ENCODE data around the gene DAZL. TPM values are rescaled to one million over a fixed set of nuclear protein-coding genes. Genes with fewer than 3 reads are reported as not detected.

Gene DAZL
- polyA plus RNA-seq, 1 of the 3 experiments (the other 2 are of a cell fraction), result not detected

DNA sequence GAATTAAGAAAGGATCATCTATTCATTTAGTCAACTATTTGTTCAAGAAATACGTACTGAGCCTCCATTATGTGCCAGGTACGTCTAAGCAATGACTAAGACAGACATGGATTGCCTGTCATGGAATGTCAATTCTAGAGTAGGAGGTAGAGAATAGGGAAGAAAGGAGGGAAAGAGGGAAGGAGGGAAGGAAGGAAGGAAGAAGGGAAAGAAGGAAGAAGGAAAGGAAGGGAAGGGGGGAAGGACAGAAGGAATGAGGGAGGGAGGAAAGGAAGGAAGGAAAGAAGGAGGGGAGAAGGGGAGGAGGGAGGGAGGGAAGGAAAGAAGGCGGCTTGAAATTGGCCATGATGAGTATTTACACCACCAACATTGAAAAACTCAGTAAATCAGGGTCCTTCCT, 52.5 kb downstream of the DAZL start (continued):
- TF ChIP-seq, protein P1, sequence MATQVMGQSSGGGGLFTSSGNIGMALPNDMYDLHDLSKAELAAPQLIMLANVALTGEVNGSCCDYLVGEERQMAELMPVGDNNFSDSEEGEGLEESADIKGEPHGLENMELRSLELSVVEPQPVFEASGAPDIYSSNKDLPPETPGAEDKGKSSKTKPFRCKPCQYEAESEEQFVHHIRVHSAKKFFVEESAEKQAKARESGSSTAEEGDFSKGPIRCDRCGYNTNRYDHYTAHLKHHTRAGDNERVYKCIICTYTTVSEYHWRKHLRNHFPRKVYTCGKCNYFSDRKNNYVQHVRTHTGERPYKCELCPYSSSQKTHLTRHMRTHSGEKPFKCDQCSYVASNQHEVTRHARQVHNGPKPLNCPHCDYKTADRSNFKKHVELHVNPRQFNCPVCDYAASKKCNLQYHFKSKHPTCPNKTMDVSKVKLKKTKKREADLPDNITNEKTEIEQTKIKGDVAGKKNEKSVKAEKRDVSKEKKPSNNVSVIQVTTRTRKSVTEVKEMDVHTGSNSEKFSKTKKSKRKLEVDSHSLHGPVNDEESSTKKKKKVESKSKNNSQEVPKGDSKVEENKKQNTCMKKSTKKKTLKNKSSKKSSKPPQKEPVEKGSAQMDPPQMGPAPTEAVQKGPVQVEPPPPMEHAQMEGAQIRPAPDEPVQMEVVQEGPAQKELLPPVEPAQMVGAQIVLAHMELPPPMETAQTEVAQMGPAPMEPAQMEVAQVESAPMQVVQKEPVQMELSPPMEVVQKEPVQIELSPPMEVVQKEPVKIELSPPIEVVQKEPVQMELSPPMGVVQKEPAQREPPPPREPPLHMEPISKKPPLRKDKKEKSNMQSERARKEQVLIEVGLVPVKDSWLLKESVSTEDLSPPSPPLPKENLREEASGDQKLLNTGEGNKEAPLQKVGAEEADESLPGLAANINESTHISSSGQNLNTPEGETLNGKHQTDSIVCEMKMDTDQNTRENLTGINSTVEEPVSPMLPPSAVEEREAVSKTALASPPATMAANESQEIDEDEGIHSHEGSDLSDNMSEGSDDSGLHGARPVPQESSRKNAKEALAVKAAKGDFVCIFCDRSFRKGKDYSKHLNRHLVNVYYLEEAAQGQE (IDR thresholded peaks at IDR 0.05; ENCODE audit: low read depth, low read length), result no peak
- TF ChIP-seq POLR2AphosphoS5 (IDR thresholded peaks at IDR 0.05; ENCODE audit: low read depth, low read length) (no peak), MXI1 (IDR thresholded peaks at IDR 0.05; ENCODE audit: low read depth, low read length) (no peak), RCOR1 (IDR thresholded peaks at IDR 0.05; ENCODE audit: low read length) (no peak), GABPA (IDR thresholded peaks at IDR 0.05; ENCODE audit: low read depth) (no peak), EZH2phosphoT487 (IDR thresholded peaks at IDR 0.05; ENCODE audit: borderline replicate concordance, low read depth) (no peak), USF2 (IDR thresholded peaks at IDR 0.05; ENCODE audit: borderline replicate concordance, low read depth, low read length) (no peak), RAD21 (IDR thresholded peaks at IDR 0.05; ENCODE audit: low read length) (no peak), MEF2A (IDR thresholded peaks at IDR 0.05; ENCODE audit: borderline replicate concordance, low read depth) (no peak)

- H3F3A ChIP-seq (replicated peaks; ENCODE audit: insufficient read depth), result no peaks in the 10 kb centered on the region
- no peak overlapping the region for H3K4me3 ChIP-seq (ENCODE audit: low read depth in 2 of 2, low read length in 1 of 2)
- no peak overlapping the region for H3K4me2 ChIP-seq
- 81% methylated on average over 4 of the region's 4 CpGs for WGBS (ENCODE audit: low lambda C conversion rate)
- no peak for DNase-seq
- H3K4me1 ChIP-seq (ENCODE audit: control insufficient read depth in 1 of 2, insufficient read depth in 2 of 2, low read depth in 1 of 2, low read length in 1 of 2), result peaks cover 0 to 7% of the 10 kb centered on the region in 2 experiments; a peak in 2 of 4 replicates
- H3K9me2 ChIP-seq, result no peaks in the 10 kb centered on the region
- no peaks in the 10 kb centered on the region for H3K9me3 ChIP-seq
- H3K27me3 ChIP-seq (ENCODE audit: insufficient read depth), result no peaks in the 10 kb centered on the region
- no peak overlapping the region for H3K27ac ChIP-seq (ENCODE audit: low read depth in 2 of 2, low read length in 1 of 2)
- H4K20me1 ChIP-seq (ENCODE audit: insufficient read depth), result no peaks in the 10 kb centered on the region
- no peaks in the 10 kb centered on the region for H3K36me3 ChIP-seq (replicated peaks in 1 of 2; ENCODE audit: control insufficient read depth in 1 of 2, insufficient read depth in 2 of 2, low read length in 1 of 2)
- ChIA-PET CTCF (interaction anchor here (0.7 to 3.2 kb wide), 15 partner anchors 9 to 312 kb away, joined by 3 to 88 read pairs (median 7); partner anchors contain the start of gene RFTN1), POLR2A (interaction anchor here (1.3 to 1.8 kb wide), 2 partner anchors 35 to 261 kb away, joined by 3 to 13 read pairs; no protein-coding TSS in a partner anchor)
- no peak overlapping the region for H3K9ac ChIP-seq
- TF ChIP-seq EP300 (IDR thresholded peaks at IDR 0.05; ENCODE audit: borderline replicate concordance in 1 of 2, low read depth in 1 of 2, low read length in 1 of 2) (no peak), RCOR1 (IDR thresholded peaks at IDR 0.05; ENCODE audit: low read length) (no peak), SIN3A (IDR thresholded peaks at IDR 0.05; ENCODE audit: borderline replicate concordance, low read depth, low read length) (no peak), EZH2phosphoT487 (IDR thresholded peaks at IDR 0.05; ENCODE audit: borderline replicate concordance, low read depth) (no peak), SMC3 (IDR thresholded peaks at IDR 0.05; ENCODE audit: low read depth, low read length) (no peak), FOXM1 (IDR thresholded peaks at IDR 0.05; ENCODE audit: low read depth) (no peak), IRF3 (IDR thresholded peaks at IDR 0.05; ENCODE audit: low read depth, low read length) (no peak), USF1 (IDR thresholded peaks at IDR 0.05; ENCODE audit: borderline replicate concordance, low read depth) (no peak), NRF1 (IDR thresholded peaks at IDR 0.05; ENCODE audit: low read depth, low read length) (no peak), RAD21 (IDR thresholded peaks at IDR 0.05; ENCODE audit: low read length) (no peak)
- TF ChIP-seq, protein P2, sequence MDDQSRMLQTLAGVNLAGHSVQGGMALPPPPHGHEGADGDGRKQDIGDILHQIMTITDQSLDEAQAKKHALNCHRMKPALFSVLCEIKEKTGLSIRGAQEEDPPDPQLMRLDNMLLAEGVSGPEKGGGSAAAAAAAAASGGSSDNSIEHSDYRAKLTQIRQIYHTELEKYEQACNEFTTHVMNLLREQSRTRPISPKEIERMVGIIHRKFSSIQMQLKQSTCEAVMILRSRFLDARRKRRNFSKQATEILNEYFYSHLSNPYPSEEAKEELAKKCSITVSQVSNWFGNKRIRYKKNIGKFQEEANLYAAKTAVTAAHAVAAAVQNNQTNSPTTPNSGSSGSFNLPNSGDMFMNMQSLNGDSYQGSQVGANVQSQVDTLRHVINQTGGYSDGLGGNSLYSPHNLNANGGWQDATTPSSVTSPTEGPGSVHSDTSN (IDR thresholded peaks at IDR 0.05), result no peak
- TF ChIP-seq, protein P3, sequence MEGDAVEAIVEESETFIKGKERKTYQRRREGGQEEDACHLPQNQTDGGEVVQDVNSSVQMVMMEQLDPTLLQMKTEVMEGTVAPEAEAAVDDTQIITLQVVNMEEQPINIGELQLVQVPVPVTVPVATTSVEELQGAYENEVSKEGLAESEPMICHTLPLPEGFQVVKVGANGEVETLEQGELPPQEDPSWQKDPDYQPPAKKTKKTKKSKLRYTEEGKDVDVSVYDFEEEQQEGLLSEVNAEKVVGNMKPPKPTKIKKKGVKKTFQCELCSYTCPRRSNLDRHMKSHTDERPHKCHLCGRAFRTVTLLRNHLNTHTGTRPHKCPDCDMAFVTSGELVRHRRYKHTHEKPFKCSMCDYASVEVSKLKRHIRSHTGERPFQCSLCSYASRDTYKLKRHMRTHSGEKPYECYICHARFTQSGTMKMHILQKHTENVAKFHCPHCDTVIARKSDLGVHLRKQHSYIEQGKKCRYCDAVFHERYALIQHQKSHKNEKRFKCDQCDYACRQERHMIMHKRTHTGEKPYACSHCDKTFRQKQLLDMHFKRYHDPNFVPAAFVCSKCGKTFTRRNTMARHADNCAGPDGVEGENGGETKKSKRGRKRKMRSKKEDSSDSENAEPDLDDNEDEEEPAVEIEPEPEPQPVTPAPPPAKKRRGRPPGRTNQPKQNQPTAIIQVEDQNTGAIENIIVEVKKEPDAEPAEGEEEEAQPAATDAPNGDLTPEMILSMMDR (IDR thresholded peaks at IDR 0.05), result no peak
- TF ChIP-seq, protein P4, sequence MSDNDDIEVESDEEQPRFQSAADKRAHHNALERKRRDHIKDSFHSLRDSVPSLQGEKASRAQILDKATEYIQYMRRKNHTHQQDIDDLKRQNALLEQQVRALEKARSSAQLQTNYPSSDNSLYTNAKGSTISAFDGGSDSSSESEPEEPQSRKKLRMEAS (IDR thresholded peaks at IDR 0.05; ENCODE audit: low read depth), result no peak
- H2AFZ ChIP-seq (ENCODE audit: low read depth), result peak overlapping the region; percentile 91
- no peaks in the 10 kb centered on the region for H3K79me2 ChIP-seq (ENCODE audit: insufficient read depth)
Observed at GRCh38 chr3:16551342-16551976, 53.8 kb downstream of the DAZL start.

Data from SK-N-SH (cell line).